ENCODE results near the gene GNG5. TPM values are rescaled to one million over a fixed set of nuclear protein-coding genes. Genes with fewer than 3 reads are reported as not detected.
A peak's percentile ranks its signal among the peaks of the same experiment; 100 is the strongest.

Gene GNG5
- total and polyA plus RNA-seq, 3 experiments from 2014 or later, result 123 to 249 (median 128) TPM

DNA sequence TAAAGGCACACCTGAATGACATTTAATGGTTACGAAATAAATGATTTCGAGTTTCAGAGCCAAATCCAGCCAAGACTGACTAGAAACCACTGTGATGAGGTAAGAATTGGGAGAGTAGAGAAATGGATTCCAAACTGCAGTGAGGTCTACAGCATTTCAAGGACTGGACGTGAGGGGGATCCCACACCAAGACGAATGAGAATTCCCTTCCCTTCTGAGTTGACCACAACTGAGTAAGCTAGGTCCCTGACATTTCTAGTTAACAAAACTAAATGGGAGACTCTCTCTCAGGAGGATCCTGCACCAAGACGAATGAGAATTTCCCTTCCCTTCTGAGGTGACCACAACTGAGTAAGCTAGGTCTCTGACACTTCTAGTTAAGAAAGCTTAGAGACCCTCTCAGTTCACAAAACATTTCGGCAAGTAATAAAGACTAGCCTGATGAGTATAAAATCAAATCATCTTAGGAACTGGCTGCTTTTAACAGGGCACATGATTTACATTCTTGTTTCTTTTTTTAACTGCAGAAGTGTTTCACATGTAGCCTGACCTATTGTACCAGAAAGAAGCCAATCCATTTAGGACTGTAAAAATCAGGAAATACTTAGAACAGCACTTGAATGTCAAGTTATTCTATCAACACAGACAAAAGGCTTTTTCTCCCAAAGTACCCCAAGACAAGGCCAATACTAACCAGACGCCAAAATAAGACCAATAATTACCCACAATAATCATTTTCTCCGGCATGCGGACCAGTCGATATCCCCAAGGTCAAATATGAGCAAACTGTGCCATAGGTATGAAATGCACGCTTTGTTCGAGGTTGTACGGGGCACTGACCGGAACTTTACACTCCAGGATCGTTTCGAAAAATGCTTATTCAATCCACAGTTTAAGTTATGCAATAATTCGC lies 1.5 kb downstream of the GNG5 start:
- peak overlapping the region; percentile 95 to 99 (median 97) for H3K4me3 Mint-ChIP-seq
- H3K4me3 ChIP-seq (ENCODE audit: low read length), result peak overlapping the region; percentile 91
- peaks cover 32% of the 10 kb centered on the region for H3K4me1 ChIP-seq (ENCODE audit: insufficient read depth, low read length)
- peaks cover 3% of the 10 kb centered on the region for H3K36me3 ChIP-seq (ENCODE audit: insufficient read depth, low read length)
- peaks cover 0 to 29% (median 4%) of the 10 kb centered on the region in 3 donors for H3K36me3 Mint-ChIP-seq
- peaks cover 0 to 5% (median 0%) of the 10 kb centered on the region in 5 donors for H3K9me3 Mint-ChIP-seq
- no peaks in the 10 kb centered on the region for H3K9me3 ChIP-seq (ENCODE audit: low read length)
- ChIA-PET POLR2A (interaction anchor here (1.0 to 2.4 kb wide), 6 partner anchors 25 to 772 kb away, joined by 3 to 32 read pairs (median 6); partner anchors contain the start of genes BCL10, CTBS, PRKACB and RPF1), CTCF (interaction anchor here (1.3 to 2.5 kb wide), 7 partner anchors 9 to 361 kb away, joined by 4 to 12 read pairs (median 8); partner anchors contain the start of genes CTBS and PRKACB)
- no peaks in the 10 kb centered on the region for H3K27me3 Mint-ChIP-seq
- peak overlapping the region; percentile 77 for H3K27ac ChIP-seq (ENCODE audit: low read depth, low read length)
- H3K4me1 Mint-ChIP-seq, result peaks cover 53 to 67% (median 56%) of the 10 kb centered on the region in 3 donors
- peak in 2 of 5 donors; percentile 6 to 28 for DNase-seq
- no peaks in the 10 kb centered on the region for H3K27me3 ChIP-seq (ENCODE audit: insufficient read depth, low read length, poor library complexity, severe bottlenecking)
- peak overlapping the region; percentile 92 to 98 (median 96) for H3K27ac Mint-ChIP-seq

DNA sequence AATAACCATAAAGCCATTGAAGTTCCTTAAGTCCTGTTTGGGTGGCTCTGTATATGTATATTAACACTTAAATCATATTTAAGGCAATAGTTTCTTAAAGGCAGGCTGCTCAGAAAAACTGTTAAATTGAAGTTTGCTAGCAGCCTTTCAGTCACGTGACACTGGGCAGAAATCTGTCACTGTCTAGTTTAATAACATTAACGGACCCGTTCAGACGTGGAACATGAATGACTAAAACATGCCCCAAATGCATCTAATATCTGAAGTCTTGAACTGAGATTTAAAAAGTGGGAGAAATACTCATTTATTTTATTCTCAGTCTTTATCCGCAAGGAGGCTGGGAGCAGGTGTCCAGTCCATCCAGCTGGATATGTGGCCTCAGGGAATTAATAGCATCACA lies 3.5 kb downstream of the GNG5 start:
- Mint-ChIP-seq H3K36me3 (peaks cover 0 to 43% (median 8%) of the 10 kb centered on the region in 3 donors), H3K27me3 (no peaks in the 10 kb centered on the region), H3K4me1 (peaks cover 52 to 75% (median 56%) of the 10 kb centered on the region in 3 donors), H3K27ac (peak overlapping the region in 5 of 8 donors; percentile 5 to 96 (median 51)), H3K4me3 (peak overlapping the region in 4 of 7 donors; percentile 7 to 97 (median 40)), H3K9me3 (no peaks in the 10 kb centered on the region)
- Histone ChIP-seq H3K27ac (ENCODE audit: low read depth, low read length) (no peak overlapping the region), H3K4me1 (ENCODE audit: insufficient read depth, low read length) (peaks cover 32% of the 10 kb centered on the region), H3K9me3 (ENCODE audit: low read length) (no peaks in the 10 kb centered on the region), H3K4me3 (ENCODE audit: low read length) (no peak overlapping the region), H3K36me3 (ENCODE audit: insufficient read depth, low read length) (peaks cover 5% of the 10 kb centered on the region), H3K27me3 (ENCODE audit: insufficient read depth, low read length, poor library complexity, severe bottlenecking) (no peaks in the 10 kb centered on the region)
- ChIA-PET POLR2A (interaction anchor here (1.7 kb wide), 1 partner anchor 71 kb away, joined by 6 read pairs; the partner anchor contains the start of gene CTBS), CTCF (no interaction called here)
- no peak for DNase-seq

DNA sequence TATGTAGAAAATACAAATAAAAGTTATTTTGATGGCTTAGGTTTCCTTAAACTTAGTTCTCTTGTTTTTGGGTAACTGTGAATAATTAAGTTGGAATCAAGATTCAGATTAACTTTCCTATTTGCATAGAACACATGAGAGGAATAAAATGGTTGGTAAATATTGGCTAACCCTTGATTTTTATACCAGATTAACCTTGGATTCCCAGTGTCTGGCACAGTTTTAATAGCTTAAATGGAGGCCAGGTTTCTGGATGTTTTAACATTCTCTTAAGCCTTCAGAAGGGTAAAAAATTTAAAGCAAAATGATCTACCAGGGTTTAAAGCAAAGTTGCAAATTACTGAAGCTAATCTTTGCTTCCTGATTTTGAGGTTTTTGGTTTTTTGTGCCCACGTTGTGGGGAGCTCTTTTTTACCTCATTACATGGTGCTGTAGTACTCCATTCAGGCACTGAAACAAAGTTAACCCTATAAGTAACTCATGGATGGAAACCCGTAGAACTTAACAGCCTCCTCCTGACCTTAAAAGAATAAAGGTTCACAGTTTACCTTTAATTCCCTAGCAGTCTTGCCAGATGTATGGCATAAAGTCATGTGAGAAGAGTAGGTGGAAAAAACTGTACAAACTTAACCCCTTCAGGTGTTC lies 8.6 kb downstream of the GNG5 start:
- Histone ChIP-seq H3K36me3 (ENCODE audit: insufficient read depth, low read length) (peaks cover 42% of the 10 kb centered on the region), H3K27me3 (ENCODE audit: insufficient read depth, low read length, poor library complexity, severe bottlenecking) (no peaks in the 10 kb centered on the region), H3K27ac (ENCODE audit: low read depth, low read length) (no peak overlapping the region), H3K4me1 (ENCODE audit: insufficient read depth, low read length) (peaks cover 8% of the 10 kb centered on the region), H3K4me3 (ENCODE audit: low read length) (no peak overlapping the region), H3K9me3 (ENCODE audit: low read length) (no peaks in the 10 kb centered on the region)
- POLR2A ChIA-PET, result interaction anchor here (0.8 kb wide), 1 partner anchor 77 kb away, joined by 3 read pairs; the partner anchor contains the start of gene CTBS
- Mint-ChIP-seq H3K4me3 (no peak overlapping the region), H3K27me3 (no peaks in the 10 kb centered on the region), H3K9me3 (no peaks in the 10 kb centered on the region), H3K4me1 (peaks cover 21 to 48% (median 33%) of the 10 kb centered on the region in 3 donors), H3K27ac (peak overlapping the region in 4 of 8 donors; percentile 12 to 60 (median 32)), H3K36me3 (peaks cover 4 to 76% (median 21%) of the 10 kb centered on the region in 3 donors)
- CTCF ChIA-PET, result interaction anchor here (1.0 kb wide), 1 partner anchor 9 kb away, joined by 3 read pairs; the partner anchor contains the start of genes GNG5 and SPATA1
- peak in 1 of 5 donors; percentile 38 for DNase-seq

DNA sequence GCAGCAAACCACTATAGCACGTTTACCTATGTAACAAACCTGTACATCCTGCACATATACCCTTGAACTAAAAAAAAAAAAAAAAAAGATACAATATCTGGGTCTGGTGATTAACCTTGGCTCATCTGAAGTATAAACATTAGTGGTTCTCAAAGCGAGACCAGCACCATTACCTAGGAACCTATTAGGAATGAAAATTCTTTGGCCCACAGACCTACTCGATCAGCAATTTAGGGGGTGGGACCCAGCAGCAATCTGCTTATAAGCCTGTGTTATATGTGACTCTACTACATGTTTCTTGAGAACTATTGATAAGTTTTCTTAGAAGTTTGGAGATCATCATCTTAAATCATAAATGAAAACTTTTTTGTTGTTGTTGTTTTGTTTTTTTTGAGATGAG lies 9.9 kb downstream of the GNG5 start:
- no peak overlapping the region for H3K27ac ChIP-seq (ENCODE audit: low read depth, low read length)
- no peak overlapping the region for H3K4me3 ChIP-seq (ENCODE audit: low read length)
- peak overlapping the region in 1 of 8 donors; percentile 3 for H3K27ac Mint-ChIP-seq
- POLR2A ChIA-PET, result no interaction called here
- H3K9me3 ChIP-seq (ENCODE audit: low read length), result no peaks in the 10 kb centered on the region
- CTCF ChIA-PET, result no interaction called here
- H3K27me3 ChIP-seq (ENCODE audit: insufficient read depth, low read length, poor library complexity, severe bottlenecking), result no peaks in the 10 kb centered on the region
- no peak for DNase-seq
- H3K4me1 ChIP-seq (ENCODE audit: insufficient read depth, low read length), result peaks cover 4% of the 10 kb centered on the region
- H3K4me3 Mint-ChIP-seq, result no peak overlapping the region
- peaks cover 14 to 37% (median 28%) of the 10 kb centered on the region in 3 donors for H3K4me1 Mint-ChIP-seq
- H3K36me3 Mint-ChIP-seq, result peaks cover 4 to 88% (median 21%) of the 10 kb centered on the region in 3 donors
- peaks cover 54% of the 10 kb centered on the region for H3K36me3 ChIP-seq (ENCODE audit: insufficient read depth, low read length)
- H3K9me3 Mint-ChIP-seq, result no peaks in the 10 kb centered on the region
- H3K27me3 Mint-ChIP-seq, result no peaks in the 10 kb centered on the region

DNA sequence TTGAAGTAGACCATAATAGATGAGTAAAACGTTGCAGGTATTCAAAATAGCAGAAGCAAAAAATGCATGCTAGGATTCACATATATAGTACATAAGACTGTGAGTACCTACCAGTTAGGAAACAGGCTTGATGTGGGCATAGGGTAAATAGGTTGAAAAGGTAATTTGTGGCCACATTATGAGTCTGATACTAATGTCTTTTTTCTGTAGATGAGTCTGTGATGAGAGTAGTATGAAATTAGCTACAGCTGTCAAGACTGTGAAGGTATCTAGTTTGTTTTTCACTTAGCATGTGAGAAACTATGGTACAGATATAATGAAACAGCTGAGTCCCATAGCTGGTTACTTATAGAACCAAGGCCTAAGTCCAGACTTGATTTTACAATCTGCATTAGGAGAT lies 12.6 kb downstream of the GNG5 start:
- peaks cover 4 to 90% (median 25%) of the 10 kb centered on the region in 3 donors for H3K36me3 Mint-ChIP-seq
- CTCF ChIA-PET, result no interaction called here
- peak overlapping the region in 5 of 8 donors; percentile 7 to 66 (median 53) for H3K27ac Mint-ChIP-seq

DNA sequence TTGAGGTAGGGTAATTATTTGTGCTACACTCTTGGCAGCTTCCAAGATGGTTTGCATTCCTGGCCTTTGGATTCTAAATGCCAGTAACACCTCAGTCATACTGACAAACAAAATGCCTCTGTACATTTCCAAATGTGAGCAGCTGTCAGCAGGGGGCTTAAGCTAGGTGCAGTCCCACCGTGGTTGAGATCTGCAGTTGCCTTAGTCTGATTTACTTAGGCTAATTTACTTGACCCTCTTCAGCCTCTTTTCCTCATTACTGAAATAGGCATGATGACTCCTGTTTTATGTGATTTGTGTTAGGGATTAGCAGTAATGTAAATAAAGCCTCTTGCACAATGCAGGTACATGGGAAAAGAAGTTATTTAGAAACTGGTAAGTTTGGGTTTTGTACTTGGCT lies 13.7 kb downstream of the GNG5 start:
- Histone ChIP-seq H3K27ac (ENCODE audit: low read depth, low read length) (no peak overlapping the region), H3K27me3 (ENCODE audit: insufficient read depth, low read length, poor library complexity, severe bottlenecking) (no peaks in the 10 kb centered on the region), H3K4me1 (ENCODE audit: insufficient read depth, low read length) (peaks cover 2% of the 10 kb centered on the region), H3K36me3 (ENCODE audit: insufficient read depth, low read length) (peaks cover 65% of the 10 kb centered on the region), H3K9me3 (ENCODE audit: low read length) (no peaks in the 10 kb centered on the region), H3K4me3 (ENCODE audit: low read length) (no peak overlapping the region)
- Mint-ChIP-seq H3K36me3 (peaks cover 4 to 84% (median 21%) of the 10 kb centered on the region in 3 donors), H3K9me3 (no peaks in the 10 kb centered on the region), H3K4me1 (peaks cover 12 to 30% (median 17%) of the 10 kb centered on the region in 3 donors), H3K27ac (peak overlapping the region in 2 of 8 donors; percentile 12 to 26), H3K27me3 (no peaks in the 10 kb centered on the region), H3K4me3 (no peak overlapping the region)
- POLR2A ChIA-PET, result interaction anchor here (0.6 kb wide), 1 partner anchor 12 kb away, joined by 3 read pairs; no protein-coding TSS in a partner anchor
- no peak for DNase-seq
- CTCF ChIA-PET, result interaction anchor here (0.7 to 1.5 kb wide), 2 partner anchors 13 to 50 kb away, joined by 3 to 4 read pairs; partner anchors contain the start of genes GNG5 and SPATA1

More for the DNA sequence above, 12.6 kb downstream of the GNG5 start:
- H3K4me3 Mint-ChIP-seq, result no peak overlapping the region
- Histone ChIP-seq H3K27ac (ENCODE audit: low read depth, low read length) (no peak overlapping the region), H3K4me1 (ENCODE audit: insufficient read depth, low read length) (peaks cover 4% of the 10 kb centered on the region), H3K27me3 (ENCODE audit: insufficient read depth, low read length, poor library complexity, severe bottlenecking) (no peaks in the 10 kb centered on the region), H3K4me3 (ENCODE audit: low read length) (no peak overlapping the region), H3K36me3 (ENCODE audit: insufficient read depth, low read length) (peaks cover 69% of the 10 kb centered on the region), H3K9me3 (ENCODE audit: low read length) (no peaks in the 10 kb centered on the region)
- peaks cover 8 to 27% (median 18%) of the 10 kb centered on the region in 3 donors for H3K4me1 Mint-ChIP-seq
- no peaks in the 10 kb centered on the region for H3K27me3 Mint-ChIP-seq
- DNase-seq, result no peak
- POLR2A ChIA-PET, result no interaction called here
- no peaks in the 10 kb centered on the region for H3K9me3 Mint-ChIP-seq

DNA sequence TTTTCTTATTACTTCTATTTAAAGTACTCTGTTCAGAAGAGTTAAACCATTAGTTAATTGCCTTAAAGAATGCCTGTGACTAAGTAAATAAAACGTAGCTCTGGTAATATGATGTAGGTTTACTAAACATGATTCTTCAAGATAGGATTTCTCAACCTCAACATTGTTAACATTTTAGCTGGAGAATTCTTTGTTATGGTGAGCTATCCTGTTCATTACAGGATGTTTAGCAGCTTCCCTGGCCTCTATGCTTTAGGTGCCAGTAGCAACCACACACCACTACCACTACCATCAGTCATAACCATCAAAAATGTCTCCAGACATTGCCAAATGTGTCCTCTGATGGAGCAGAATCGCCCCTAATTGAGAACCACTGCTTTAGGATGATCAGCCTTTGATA lies 16.6 kb downstream of the GNG5 start:
- Mint-ChIP-seq H3K27ac (peak overlapping the region in 1 of 8 donors; percentile 40), H3K36me3 (peaks cover 4 to 80% (median 23%) of the 10 kb centered on the region in 3 donors)

More for the DNA sequence above, 16.6 kb downstream of the GNG5 start:
- Mint-ChIP-seq H3K4me3 (no peak overlapping the region), H3K9me3 (no peaks in the 10 kb centered on the region), H3K4me1 (peaks cover 31 to 46% (median 33%) of the 10 kb centered on the region in 3 donors), H3K27me3 (no peaks in the 10 kb centered on the region)
- H3K27me3 ChIP-seq (ENCODE audit: insufficient read depth, low read length, poor library complexity, severe bottlenecking), result no peaks in the 10 kb centered on the region
- no peaks in the 10 kb centered on the region for H3K9me3 ChIP-seq (ENCODE audit: low read length)
- H3K36me3 ChIP-seq (ENCODE audit: insufficient read depth, low read length), result peaks cover 46% of the 10 kb centered on the region
- H3K4me3 ChIP-seq (ENCODE audit: low read length), result no peak overlapping the region
- DNase-seq, result no peak
- no peak overlapping the region for H3K27ac ChIP-seq (ENCODE audit: low read depth, low read length)
- ChIA-PET POLR2A (no interaction called here), CTCF (no interaction called here)
- H3K4me1 ChIP-seq (ENCODE audit: insufficient read depth, low read length), result peaks cover 8% of the 10 kb centered on the region

Measured in CD8-positive, alpha-beta memory T cell (primary cell).